Lung (tissue), 13 donors: ENCODE measurements around the gene SPATA6. TPM values are rescaled to one million over a fixed set of nuclear protein-coding genes. Genes with fewer than 3 reads are reported as not detected.

ENCODE experiments used
- ATAC-seq: fragments of 200-7000 bp; cut with Tn5 transposase; one replicate; pipeline ENCODE4 v1.9.1; 2020; ENCODE audit warnings: moderate number of reproducible peaks; ENCODE audit not compliant: insufficient read depth, low FRiP score
- DNase-seq, 3 donors: peaks; one replicate each; pipeline ENCODE4 v3.0.0-alpha.2; 2013 to 2017
- H3K27ac ChIP-seq, 2 donors: one replicate each; pipeline ENCODE4 v1.5.1; 2013; ENCODE audit warnings: mild to moderate bottlenecking in 2 of 2, moderate library complexity in 2 of 2, control low read depth in 1 of 2, inconsistent platforms in 1 of 2, low read depth in 1 of 2, low read length in 1 of 2
- H3K27me3 ChIP-seq, 3 donors: one replicate each; pipeline ENCODE4 v1.5.1; 2013; ENCODE audit warnings: low read length in 2 of 3; ENCODE audit not compliant: control insufficient read depth in 3 of 3, insufficient read depth in 3 of 3
- H3K36me3 ChIP-seq, 4 donors: one replicate each; pipeline ENCODE4 v1.5.1; 2013; ENCODE audit warnings: low read length in 4 of 4, mild to moderate bottlenecking in 1 of 4, moderate library complexity in 1 of 4; ENCODE audit not compliant: control insufficient read depth in 4 of 4, insufficient read depth in 4 of 4
- H3K4me1 ChIP-seq, 5 donors: one replicate each; pipeline ENCODE4 v1.5.1; 2013; ENCODE audit warnings: low read length in 5 of 5, mild to moderate bottlenecking in 2 of 5, moderate library complexity in 1 of 5; ENCODE audit not compliant: control insufficient read depth in 5 of 5, insufficient read depth in 5 of 5
- H3K4me3 ChIP-seq: one replicate; pipeline ENCODE4 v1.5.1; 2013; ENCODE audit warnings: mild to moderate bottlenecking, control low read depth, moderate library complexity
- H3K9ac ChIP-seq, 2 donors: one replicate each; pipeline ENCODE4 v1.5.1; 2013; ENCODE audit warnings: low read length in 2 of 2, control low read depth in 1 of 2; ENCODE audit not compliant: insufficient read depth in 1 of 2
- H3K9me3 ChIP-seq, 4 donors: one replicate each; pipeline ENCODE4 v1.5.1; 2013; ENCODE audit warnings: low read length in 3 of 4, mild to moderate bottlenecking in 1 of 4, moderate library complexity in 1 of 4; ENCODE audit not compliant: control insufficient read depth in 4 of 4, insufficient read depth in 3 of 4
- WGBS, 2 donors: extraction: QIAGEN DNeasy Blood & Tissue Kit; methylation state at CpG; one replicate each; pipeline ENCODE4 v1.1.7; 2013; 5-methylcytosine and 5-hydroxymethylcytosine counted together
- polyA plus RNA-seq, 2 donors: library from polyadenylated mRNA; stranded (reverse); fragments of 200-250 nt; gene quantifications; one replicate each; pipeline ENCODE4 v1.2.1, GENCODE V29; 2013
- small RNA-seq: library from RNA; depleted of rRNA; stranded (forward); fragments of <200 nt; gene quantifications from one replicate; pipeline ENCODE3, GENCODE V24; 2014; ENCODE audit warnings: low replicate concordance
- total RNA-seq, 2 donors: library from RNA; depleted of rRNA in 1 of 2; stranded (reverse); fragments of >200 nt in 1 of 2; gene quantifications; one replicate each; pipeline ENCODE4 v1.2.1, GENCODE V29; 2014 to 2021
- TF ChIP-seq, protein P1 (sequence below): IDR thresholded peaks from 2 replicates; pipeline ENCODE4 v1.5.1; 2012; ENCODE audit warnings: mild to moderate bottlenecking; ENCODE audit errors: control extremely low read depth, extremely low read depth
- donor health status: control.
- donor health status: control.
- donor health status: Bipolar disorder and iron deficiency.
- donor health status: healthy.
- donor health status: DM: yes; HTN: yes; CAD: no.

Gene SPATA6
- total and polyA plus RNA-seq, 4 donors: 4.1 to 94.2 (median 17.6) TPM

DNA sequence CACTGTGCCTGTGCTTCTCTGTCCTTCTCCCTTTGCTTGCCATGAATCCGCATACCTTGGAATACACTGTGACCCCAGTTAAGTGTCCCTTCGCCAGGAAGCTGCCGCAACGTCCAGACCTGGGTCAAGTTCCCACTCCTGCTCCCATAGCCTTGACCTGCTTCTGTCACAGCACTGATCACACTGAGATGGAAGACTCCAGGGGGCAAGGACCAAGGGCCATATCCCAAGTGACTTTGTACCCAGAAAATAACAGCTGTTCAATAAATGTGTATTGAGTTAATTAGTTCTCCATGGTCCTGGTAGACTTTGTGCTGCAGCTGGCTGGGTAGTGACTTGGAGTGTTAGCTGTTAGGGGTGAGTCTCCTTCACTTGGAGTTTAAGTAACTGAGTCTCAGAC is 223.6 kb downstream of the SPATA6 start:
- no peak overlapping the region for H3K9ac ChIP-seq
- TF ChIP-seq, protein P1, sequence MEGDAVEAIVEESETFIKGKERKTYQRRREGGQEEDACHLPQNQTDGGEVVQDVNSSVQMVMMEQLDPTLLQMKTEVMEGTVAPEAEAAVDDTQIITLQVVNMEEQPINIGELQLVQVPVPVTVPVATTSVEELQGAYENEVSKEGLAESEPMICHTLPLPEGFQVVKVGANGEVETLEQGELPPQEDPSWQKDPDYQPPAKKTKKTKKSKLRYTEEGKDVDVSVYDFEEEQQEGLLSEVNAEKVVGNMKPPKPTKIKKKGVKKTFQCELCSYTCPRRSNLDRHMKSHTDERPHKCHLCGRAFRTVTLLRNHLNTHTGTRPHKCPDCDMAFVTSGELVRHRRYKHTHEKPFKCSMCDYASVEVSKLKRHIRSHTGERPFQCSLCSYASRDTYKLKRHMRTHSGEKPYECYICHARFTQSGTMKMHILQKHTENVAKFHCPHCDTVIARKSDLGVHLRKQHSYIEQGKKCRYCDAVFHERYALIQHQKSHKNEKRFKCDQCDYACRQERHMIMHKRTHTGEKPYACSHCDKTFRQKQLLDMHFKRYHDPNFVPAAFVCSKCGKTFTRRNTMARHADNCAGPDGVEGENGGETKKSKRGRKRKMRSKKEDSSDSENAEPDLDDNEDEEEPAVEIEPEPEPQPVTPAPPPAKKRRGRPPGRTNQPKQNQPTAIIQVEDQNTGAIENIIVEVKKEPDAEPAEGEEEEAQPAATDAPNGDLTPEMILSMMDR: no peak
- H3K27ac ChIP-seq: no peak overlapping the region
- DNase-seq (no peak), ATAC-seq (no peak)
- 93 to 96% methylated on average over 4 of the region's 4 CpGs for WGBS, 2 donors
- H3K9me3 ChIP-seq: no peaks in the 10 kb centered on the region
- H3K27me3 ChIP-seq: no peaks in the 10 kb centered on the region
- no peak overlapping the region for H3K4me3 ChIP-seq
- peaks cover 0 to 4% (median 0%) of the 10 kb centered on the region in 5 donors for H3K4me1 ChIP-seq
- H3K36me3 ChIP-seq: no peaks in the 10 kb centered on the region

DNA sequence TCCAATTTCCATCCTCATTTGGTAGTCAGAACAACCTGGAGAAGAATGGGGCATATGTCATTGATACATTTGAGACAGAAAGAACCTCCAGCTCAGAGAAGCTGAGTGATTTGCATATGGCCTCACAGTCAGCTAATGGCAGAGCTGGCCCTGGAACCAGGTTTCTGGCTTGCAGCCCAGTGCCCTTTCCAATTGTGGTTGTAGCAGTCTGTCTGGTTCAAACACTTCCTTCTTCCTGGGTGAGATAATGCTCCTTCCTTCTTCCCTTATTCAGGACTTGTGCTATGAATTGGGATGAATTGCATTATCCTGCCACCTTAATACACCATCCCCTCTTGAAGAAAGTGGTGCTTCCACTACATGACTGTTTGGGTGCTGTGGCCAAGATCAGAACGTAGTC is 225.3 kb downstream of the SPATA6 start:
- TF ChIP-seq, protein P1: no peak
- H3K4me1 ChIP-seq: peaks cover 0 to 4% (median 0%) of the 10 kb centered on the region in 5 donors
- ATAC-seq: no peak
- no peak overlapping the region for H3K9ac ChIP-seq
- WGBS, 2 donors: 51 to 80% methylated on average over 1 of the region's 1 CpG
- H3K36me3 ChIP-seq: no peaks in the 10 kb centered on the region
- no peak overlapping the region for H3K27ac ChIP-seq
- DNase-seq: peak in 1 of 3 donors; percentile 28
- no peak overlapping the region for H3K4me3 ChIP-seq
- H3K9me3 ChIP-seq: no peaks in the 10 kb centered on the region
- H3K27me3 ChIP-seq: no peaks in the 10 kb centered on the region

Small RNA genes lying within 50 kb of the gene (small RNA-seq; reads per million reads assigned to genes)
- gene RNU4-61P (not detected), gene RNU6-723P (not detected)

Other genes with a start within 250 kb of the SPATA6 start
- gene SLC5A9, start 249.5 kb downstream of the SPATA6 start, total RNA-seq: 10 to 100 TPM in 1 of 2 donors, 1 to 10 TPM in 1; 1.4 to 20.3 TPM
- 1 to 10 TPM; 2.4 to 3.6 TPM for gene SLC5A9, start 249.5 kb downstream of the SPATA6 start, polyA plus RNA-seq